H9 (cell line): ENCODE data around the gene NAA20. TPM values are rescaled to one million over a fixed set of nuclear protein-coding genes. Genes with fewer than 3 reads are reported as not detected.

Experiments
- DNase-seq: peaks from one replicate; pipeline ENCODE4 v3.0.0-alpha.2; 2017
- H2AFZ ChIP-seq: one replicate; pipeline ENCODE4 v1.6.1; 2013; ENCODE audit warnings: mild to moderate bottlenecking, low read length, control low read depth, moderate library complexity
- H2AK5ac ChIP-seq: 2 replicates; pipeline ENCODE4 v1.6.1; 2013; ENCODE audit warnings: low read length, control low read depth, mixed read lengths; ENCODE audit not compliant: insufficient read length
- H2BK120ac ChIP-seq: one replicate; pipeline ENCODE4 v1.6.1; 2013; ENCODE audit warnings: low read depth, mild to moderate bottlenecking, low read length, control low read depth, inconsistent platforms; ENCODE audit not compliant: poor library complexity, severe bottlenecking
- H2BK12ac ChIP-seq: 2 replicates; pipeline ENCODE4 v1.6.1; 2013; ENCODE audit warnings: low read length, control low read depth, mixed read lengths, low read depth; ENCODE audit not compliant: insufficient read length
- H2BK15ac ChIP-seq: 2 replicates; pipeline ENCODE4 v1.6.1; 2013; ENCODE audit warnings: low read depth, low read length, control low read depth
- H2BK20ac ChIP-seq: one replicate; pipeline ENCODE4 v1.6.1; 2013; ENCODE audit warnings: low read depth, mild to moderate bottlenecking, low read length, control low read depth, inconsistent platforms; ENCODE audit not compliant: poor library complexity, severe bottlenecking
- H2BK5ac ChIP-seq: 2 replicates; pipeline ENCODE4 v1.6.1; 2013; ENCODE audit warnings: low read length, control low read depth, mixed read lengths; ENCODE audit not compliant: insufficient read length
- H3K14ac ChIP-seq: 2 replicates; pipeline ENCODE4 v1.6.1; 2013; ENCODE audit warnings: low read length, control low read depth; ENCODE audit not compliant: insufficient read depth
- H3K18ac ChIP-seq: 2 replicates; pipeline ENCODE4 v1.6.1; 2013; ENCODE audit warnings: low read depth, mild to moderate bottlenecking, mixed read lengths, low read length, control low read depth; ENCODE audit not compliant: insufficient read length
- H3K23ac ChIP-seq: 2 replicates; pipeline ENCODE4 v1.6.1; 2013; ENCODE audit warnings: low read length, control low read depth, mixed read lengths, low read depth; ENCODE audit not compliant: insufficient read length
- H3K23me2 ChIP-seq: 2 replicates; pipeline ENCODE4 v1.6.1; 2013; ENCODE audit warnings: low read depth, mild to moderate bottlenecking, mixed read lengths, low read length, control low read depth; ENCODE audit not compliant: insufficient read length, poor library complexity, severe bottlenecking
- H3K27ac ChIP-seq: 2 replicates; pipeline ENCODE4 v1.5.1; 2013; ENCODE audit warnings: low read length, control low read depth, mixed read lengths, low read depth; ENCODE audit not compliant: insufficient read length
- H3K27me3 ChIP-seq: 2 replicates; pipeline ENCODE4 v1.6.1; 2013; ENCODE audit warnings: low read length, control low read depth, inconsistent platforms; ENCODE audit not compliant: insufficient read depth
- H3K4ac ChIP-seq: 2 replicates; pipeline ENCODE4 v1.6.1; 2013; ENCODE audit warnings: low read depth, mild to moderate bottlenecking, control low read depth, inconsistent platforms, low read length, moderate library complexity
- H3K4me1 ChIP-seq: 2 replicates; pipeline ENCODE4 v1.6.1; 2013; ENCODE audit warnings: low read length, control low read depth, inconsistent platforms; ENCODE audit not compliant: insufficient read depth
- H3K4me2 ChIP-seq: 2 replicates; pipeline ENCODE4 v1.6.1; 2013; ENCODE audit warnings: low read length, control low read depth, mixed read lengths; ENCODE audit not compliant: insufficient read length, insufficient read depth
- H3K56ac ChIP-seq: 2 replicates; pipeline ENCODE4 v1.6.1; 2013; ENCODE audit warnings: low read depth, mild to moderate bottlenecking, mixed read lengths, low read length, control low read depth; ENCODE audit not compliant: insufficient read length
- H3K79me1 ChIP-seq: 2 replicates; pipeline ENCODE4 v1.6.1; 2013; ENCODE audit warnings: low read depth, mild to moderate bottlenecking, moderate library complexity, low read length, control low read depth, inconsistent platforms; ENCODE audit not compliant: insufficient read depth, poor library complexity, severe bottlenecking
- H3K79me2 ChIP-seq: 2 replicates; pipeline ENCODE4 v1.6.1; 2013; ENCODE audit warnings: low read length, control low read depth, inconsistent platforms; ENCODE audit not compliant: insufficient read depth
- H3K9ac ChIP-seq: 2 replicates; pipeline ENCODE4 v1.6.1; 2013; ENCODE audit warnings: low read length, control low read depth, mixed read lengths; ENCODE audit not compliant: insufficient read length; ENCODE audit errors: extremely low read depth
- H3K9me3 ChIP-seq: one replicate; pipeline ENCODE4 v1.6.1; 2013; ENCODE audit warnings: low read depth, low read length, inconsistent platforms; ENCODE audit not compliant: control insufficient read depth
- H3T11ph ChIP-seq: one replicate; pipeline ENCODE4 v1.6.1; 2013; ENCODE audit warnings: mild to moderate bottlenecking, low read length, control low read depth, inconsistent platforms
- H4K20me1 ChIP-seq: one replicate; pipeline ENCODE4 v1.6.1; 2013; ENCODE audit not compliant: control insufficient read depth, insufficient read length, insufficient read depth
- H4K5ac ChIP-seq: 2 replicates; pipeline ENCODE4 v1.6.1; 2013; ENCODE audit warnings: low read depth, mild to moderate bottlenecking, mixed read lengths, low read length, control low read depth; ENCODE audit not compliant: insufficient read length
- H4K8ac ChIP-seq: replicated peaks from 2 replicates; pipeline ENCODE4 v1.6.1; 2013; ENCODE audit warnings: low read length, control low read depth, mixed read lengths, low read depth; ENCODE audit not compliant: insufficient read length
- H4K91ac ChIP-seq: 2 replicates; pipeline ENCODE4 v1.6.1; 2013; ENCODE audit warnings: low read depth, mild to moderate bottlenecking, moderate library complexity, mixed read lengths, low read length, control low read depth; ENCODE audit not compliant: insufficient read length
- H3K27ac Mint-ChIP-seq, 3 experiments: 2 replicates in 2 of 3; 3 replicates in 1 of 3; pipeline ENCODE4 v1.8.0; 2020 to 2021; ENCODE audit warnings: mixed read lengths in 3 of 3, mild to moderate bottlenecking in 1 of 3, moderate library complexity in 1 of 3
- H3K27me3 Mint-ChIP-seq: 2 replicates; pipeline ENCODE4 v1.8.0; 2021; ENCODE audit warnings: low read depth, mild to moderate bottlenecking, moderate library complexity, mixed read lengths
- H3K36me3 Mint-ChIP-seq, 3 experiments: 2 replicates in 2 of 3; 3 replicates in 1 of 3; pipeline ENCODE4 v1.8.0; 2020 to 2021; ENCODE audit warnings: low read depth in 3 of 3, mixed read lengths in 3 of 3; ENCODE audit not compliant: insufficient read depth in 1 of 3
- H3K4me1 Mint-ChIP-seq, 2 experiments: 2 replicates each; pipeline ENCODE4 v1.8.0; 2020; ENCODE audit warnings: mixed read lengths in 2 of 2
- H3K4me3 Mint-ChIP-seq, 2 experiments: 2 replicates in 1 of 2; 3 replicates in 1 of 2; pipeline ENCODE4 v1.8.0; 2020 to 2021; ENCODE audit warnings: mild to moderate bottlenecking in 2 of 2, mixed read lengths in 2 of 2, moderate library complexity in 1 of 2
- H3K9me3 Mint-ChIP-seq, 2 experiments: 2 replicates in 1 of 2; 3 replicates in 1 of 2; pipeline ENCODE4 v1.8.0; 2020; ENCODE audit warnings: mild to moderate bottlenecking in 2 of 2, mixed read lengths in 2 of 2, moderate library complexity in 1 of 2
- WGBS: extraction: QIAGEN DNeasy Blood & Tissue Kit; methylation state at CpG from one replicate; pipeline ENCODE4 v1.1.7; 2013; ENCODE audit warnings: missing lambda C conversion rate, low lambda C conversion rate, mixed read lengths; ENCODE audit not compliant: insufficient read length; ENCODE audit errors: extremely low coverage; 5-methylcytosine and 5-hydroxymethylcytosine counted together
- total RNA-seq: library from RNA; stranded (reverse); gene quantifications from 2 replicates; pipeline ENCODE4 v1.2.1, GENCODE V29; 2021
- TF ChIP-seq, protein P1 (sequence below): fragments of 200-600 bp; sonication (generic); conservative IDR thresholded peaks from 3 replicates; pipeline ENCODE4 v1.8.0; 2021; ENCODE audit warnings: antibody characterized with exemption, mild to moderate bottlenecking

NAA20 gene
- total RNA-seq, 1 experiment from 2014 or later: 48.1 TPM

DNA sequence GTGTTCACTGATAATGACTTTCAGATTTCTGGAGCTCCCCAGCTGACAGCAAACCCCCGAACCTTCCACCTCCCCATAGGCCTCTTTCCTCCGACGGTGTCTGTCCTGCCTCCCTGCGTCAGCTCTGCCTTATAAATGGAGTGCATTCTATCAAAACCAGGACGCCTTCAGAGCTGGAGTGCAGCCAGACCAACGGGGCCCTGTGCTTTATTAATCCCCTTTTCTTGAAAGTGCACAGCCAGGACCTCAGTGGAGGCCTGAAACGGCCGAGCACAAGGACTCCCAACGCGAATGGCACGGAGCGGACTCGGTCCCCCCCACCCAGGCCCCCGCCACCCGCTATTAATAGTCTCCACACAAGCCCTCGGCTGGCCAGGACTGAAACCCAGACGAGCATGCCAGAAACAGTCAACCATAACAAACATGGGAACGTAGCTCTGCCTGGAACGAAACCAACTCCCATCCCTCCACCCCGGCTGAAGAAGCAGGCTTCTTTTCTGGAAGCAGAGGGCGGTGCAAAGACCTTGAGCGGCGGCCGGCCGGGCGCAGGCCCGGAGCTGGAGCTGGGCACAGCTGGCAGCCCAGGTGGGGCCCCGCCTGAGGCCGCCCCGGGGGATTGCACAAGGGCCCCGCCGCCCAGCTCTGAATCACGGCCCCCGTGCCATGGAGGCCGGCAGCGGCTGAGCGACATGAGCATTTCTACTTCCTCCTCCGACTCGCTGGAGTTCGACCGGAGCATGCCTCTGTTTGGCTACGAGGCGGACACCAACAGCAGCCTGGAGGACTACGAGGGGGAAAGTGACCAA lies 42.3 kb upstream of the NAA20 start:
- no peak overlapping the region for H2BK20ac ChIP-seq
- no peak overlapping the region for H3K18ac ChIP-seq
- Mint-ChIP-seq H3K27ac (no peak overlapping the region), H3K4me1 (peaks cover 7 to 14% of the 10 kb centered on the region in 2 experiments), H3K4me3 (no peak overlapping the region), H3K36me3 (no peaks in the 10 kb centered on the region), H3K27me3 (no peaks in the 10 kb centered on the region; the same call in none of the 2 replicates), H3K9me3 (no peaks in the 10 kb centered on the region)
- no peak overlapping the region for H2AK5ac ChIP-seq
- no peak overlapping the region for H3K4me2 ChIP-seq
- no peak overlapping the region for H2BK12ac ChIP-seq
- no peaks in the 10 kb centered on the region for H3K27me3 ChIP-seq
- no peak overlapping the region for H4K5ac ChIP-seq
- H4K20me1 ChIP-seq: peaks cover 7% of the 10 kb centered on the region
- H3K14ac ChIP-seq: no peak overlapping the region
- H3K27ac ChIP-seq: no peak overlapping the region
- H3K9me3 ChIP-seq: no peaks in the 10 kb centered on the region
- H3T11ph ChIP-seq: no peak overlapping the region
- DNase-seq: no peak
- no peak overlapping the region for H2BK120ac ChIP-seq
- H3K56ac ChIP-seq: no peak overlapping the region
- TF ChIP-seq, protein P1, sequence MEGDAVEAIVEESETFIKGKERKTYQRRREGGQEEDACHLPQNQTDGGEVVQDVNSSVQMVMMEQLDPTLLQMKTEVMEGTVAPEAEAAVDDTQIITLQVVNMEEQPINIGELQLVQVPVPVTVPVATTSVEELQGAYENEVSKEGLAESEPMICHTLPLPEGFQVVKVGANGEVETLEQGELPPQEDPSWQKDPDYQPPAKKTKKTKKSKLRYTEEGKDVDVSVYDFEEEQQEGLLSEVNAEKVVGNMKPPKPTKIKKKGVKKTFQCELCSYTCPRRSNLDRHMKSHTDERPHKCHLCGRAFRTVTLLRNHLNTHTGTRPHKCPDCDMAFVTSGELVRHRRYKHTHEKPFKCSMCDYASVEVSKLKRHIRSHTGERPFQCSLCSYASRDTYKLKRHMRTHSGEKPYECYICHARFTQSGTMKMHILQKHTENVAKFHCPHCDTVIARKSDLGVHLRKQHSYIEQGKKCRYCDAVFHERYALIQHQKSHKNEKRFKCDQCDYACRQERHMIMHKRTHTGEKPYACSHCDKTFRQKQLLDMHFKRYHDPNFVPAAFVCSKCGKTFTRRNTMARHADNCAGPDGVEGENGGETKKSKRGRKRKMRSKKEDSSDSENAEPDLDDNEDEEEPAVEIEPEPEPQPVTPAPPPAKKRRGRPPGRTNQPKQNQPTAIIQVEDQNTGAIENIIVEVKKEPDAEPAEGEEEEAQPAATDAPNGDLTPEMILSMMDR: no peak
- H3K4me1 ChIP-seq: 0 out of 2 replicates have a peak, but pooled peaks cover 4% of the 10 kb centered on the region
- no peak overlapping the region for H4K8ac ChIP-seq
- no peak overlapping the region for H2BK15ac ChIP-seq
- no peak overlapping the region for H4K91ac ChIP-seq
- H3K79me2 ChIP-seq: no peaks in the 10 kb centered on the region
- no peak overlapping the region for H3K23ac ChIP-seq
- no peak overlapping the region for H2AFZ ChIP-seq
- H3K4ac ChIP-seq: no peak overlapping the region
- no peaks in the 10 kb centered on the region for H3K23me2 ChIP-seq
- H2BK5ac ChIP-seq: no peak overlapping the region
- H3K79me1 ChIP-seq: no peaks in the 10 kb centered on the region
- H3K9ac ChIP-seq: no peak overlapping the region
- no CpG with 5 or more reads among the region's 44 CpGs for WGBS
